GM21786 (cell line): ENCODE data around the gene TNK1.

Experiments used
- ATAC-seq: cut with Tn5 transposase; IDR thresholded peaks from one replicate; pipeline ENCODE4 v1.9.1; 2021; ENCODE audit not compliant: unreplicated experiment

The TNK1 gene

DNA sequence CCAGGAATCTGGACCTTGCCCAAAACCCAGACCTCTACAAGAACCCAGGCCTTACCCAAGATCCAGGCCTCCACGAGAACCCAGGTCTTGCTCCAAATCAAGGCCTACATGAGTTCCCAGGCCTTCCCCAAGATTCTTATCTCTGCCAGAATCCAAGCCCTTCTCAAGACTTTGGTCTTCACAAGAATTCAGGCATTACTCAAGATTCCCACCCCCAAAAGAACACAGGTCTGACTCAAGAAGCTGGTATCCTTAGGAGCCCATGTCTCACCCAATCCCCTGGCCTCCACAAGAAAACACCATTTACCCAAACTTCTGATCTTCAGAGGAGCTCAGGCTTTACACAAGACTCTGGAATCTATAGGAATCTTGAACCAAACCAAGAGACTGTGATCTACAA lies 50.3 kb downstream of the TNK1 start:
- ATAC-seq: no peak

DNA sequence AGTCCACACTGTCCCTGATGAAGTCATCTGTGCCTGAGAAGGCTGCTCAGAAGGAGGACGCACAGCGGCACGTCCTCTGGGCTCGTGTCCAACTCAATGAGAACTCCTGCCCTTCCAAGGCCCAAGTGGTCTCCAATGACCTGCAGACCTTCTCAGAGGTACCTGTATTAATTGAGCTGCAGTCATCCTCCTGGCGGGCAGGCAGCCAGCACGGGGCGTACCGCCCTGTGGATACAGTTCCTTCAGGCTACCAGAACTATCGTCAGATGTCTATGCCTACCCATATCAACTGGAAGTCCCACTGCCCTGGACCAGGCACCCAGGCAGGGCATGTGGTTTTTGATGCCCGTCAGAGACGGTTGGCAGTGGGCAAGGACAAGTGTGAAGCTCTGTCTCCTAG lies 51.4 kb downstream of the TNK1 start:
- ATAC-seq: no peak

DNA sequence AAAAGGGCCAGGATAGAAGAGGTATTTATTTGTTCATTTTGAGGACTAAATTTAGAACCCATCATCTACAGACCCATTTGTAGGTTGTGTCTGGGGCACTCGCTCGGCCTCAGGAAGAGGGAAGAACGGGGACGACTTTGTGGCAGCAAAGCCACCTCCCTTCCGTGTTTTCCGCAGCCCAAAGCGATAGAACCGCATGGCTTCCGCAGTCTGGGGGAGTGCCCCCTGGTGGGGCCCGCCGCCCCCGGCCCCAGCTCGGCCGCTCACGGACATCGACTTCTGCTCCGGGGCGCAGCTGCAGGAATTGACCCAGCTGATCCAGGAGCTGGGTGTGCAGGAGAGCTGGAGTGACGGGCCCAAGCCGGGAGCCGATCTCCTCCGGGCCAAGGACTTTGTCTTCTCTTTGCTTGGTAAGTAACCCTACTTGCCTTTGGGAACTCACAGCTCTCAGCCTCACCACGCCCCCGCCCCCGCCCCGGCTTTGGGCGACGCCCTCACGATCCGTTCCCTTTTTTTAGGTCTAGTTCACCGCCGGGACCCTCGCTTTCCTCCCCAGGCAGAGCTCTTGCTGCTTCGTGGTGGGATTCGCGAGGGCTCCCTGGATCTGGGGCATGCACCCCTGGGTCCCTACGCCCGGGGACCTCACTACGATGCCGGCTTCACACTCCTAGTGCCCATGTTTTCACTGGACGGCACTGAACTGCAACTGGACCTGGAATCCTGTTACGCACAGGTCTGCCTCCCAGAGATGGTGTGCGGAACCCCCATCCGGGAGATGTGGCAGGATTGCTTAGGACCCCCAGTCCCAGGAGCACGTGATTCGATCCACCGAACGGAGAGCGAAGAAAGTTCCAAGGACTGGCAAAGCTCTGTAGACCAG lies 55.0 kb downstream of the TNK1 start:
- peak; percentile 5 for ATAC-seq

DNA sequence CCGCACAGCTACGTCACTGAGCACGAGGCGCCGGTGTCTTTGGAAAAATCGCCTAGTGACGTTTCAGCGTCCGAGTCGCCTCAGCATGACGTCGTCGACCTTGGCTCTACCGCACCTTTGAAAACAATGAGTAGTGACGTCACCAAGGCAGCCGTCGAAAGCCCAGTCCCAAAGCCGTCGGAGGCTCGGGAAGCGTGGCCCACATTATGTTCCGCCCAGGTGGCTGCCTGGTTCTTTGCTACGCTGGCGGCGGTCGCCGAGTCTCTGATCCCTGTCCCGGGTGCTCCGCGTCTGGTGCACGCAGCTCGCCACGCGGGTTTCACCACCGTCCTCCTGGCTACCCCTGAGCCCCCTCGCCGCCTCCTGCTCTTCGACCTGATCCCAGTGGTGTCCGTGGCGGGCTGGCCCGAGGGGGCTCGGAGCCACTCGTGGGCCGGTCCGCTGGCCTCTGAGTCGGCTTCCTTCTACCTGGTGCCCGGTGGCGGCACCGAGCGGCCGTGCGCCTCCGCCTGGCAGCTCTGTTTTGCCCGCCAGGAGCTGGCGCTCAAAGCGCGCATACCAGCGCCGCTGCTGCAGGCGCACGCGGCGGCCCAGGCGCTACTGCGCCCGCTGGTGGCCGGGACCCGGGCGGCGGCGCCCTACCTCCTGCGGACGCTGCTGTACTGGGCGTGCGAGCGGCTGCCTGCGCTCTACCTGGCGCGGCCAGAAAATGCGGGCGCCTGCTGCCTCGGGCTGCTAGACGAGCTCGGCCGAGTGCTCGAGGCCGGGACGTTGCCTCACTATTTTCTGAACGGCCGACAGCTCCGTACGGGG lies 55.9 kb downstream of the TNK1 start:
- ATAC-seq: no peak

DNA sequence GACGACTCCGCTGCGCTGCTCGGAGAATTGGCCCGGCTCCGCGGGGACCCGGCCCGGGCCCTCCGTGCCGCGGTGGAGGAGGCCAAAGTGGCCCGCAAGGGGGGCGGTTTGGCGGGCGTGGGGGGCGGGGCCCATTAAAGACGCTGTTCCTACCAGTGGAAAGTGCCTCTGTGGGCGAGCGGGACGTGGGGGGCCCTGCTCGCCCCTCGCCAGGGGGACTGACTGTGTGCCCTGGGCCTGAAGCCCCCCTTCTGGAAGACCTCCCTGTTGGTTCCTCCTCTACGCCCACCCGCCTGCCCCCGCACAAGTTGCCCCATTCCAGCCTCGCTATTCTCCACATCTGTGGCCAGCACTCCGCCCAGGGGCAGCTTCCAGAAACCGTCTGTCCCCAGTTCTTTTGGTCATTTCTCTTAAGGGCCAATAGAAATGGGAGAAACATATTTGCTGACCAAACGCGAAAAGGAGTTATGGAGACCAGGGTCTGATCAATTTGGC lies 56.5 kb downstream of the TNK1 start:
- ATAC-seq: no peak

DNA sequence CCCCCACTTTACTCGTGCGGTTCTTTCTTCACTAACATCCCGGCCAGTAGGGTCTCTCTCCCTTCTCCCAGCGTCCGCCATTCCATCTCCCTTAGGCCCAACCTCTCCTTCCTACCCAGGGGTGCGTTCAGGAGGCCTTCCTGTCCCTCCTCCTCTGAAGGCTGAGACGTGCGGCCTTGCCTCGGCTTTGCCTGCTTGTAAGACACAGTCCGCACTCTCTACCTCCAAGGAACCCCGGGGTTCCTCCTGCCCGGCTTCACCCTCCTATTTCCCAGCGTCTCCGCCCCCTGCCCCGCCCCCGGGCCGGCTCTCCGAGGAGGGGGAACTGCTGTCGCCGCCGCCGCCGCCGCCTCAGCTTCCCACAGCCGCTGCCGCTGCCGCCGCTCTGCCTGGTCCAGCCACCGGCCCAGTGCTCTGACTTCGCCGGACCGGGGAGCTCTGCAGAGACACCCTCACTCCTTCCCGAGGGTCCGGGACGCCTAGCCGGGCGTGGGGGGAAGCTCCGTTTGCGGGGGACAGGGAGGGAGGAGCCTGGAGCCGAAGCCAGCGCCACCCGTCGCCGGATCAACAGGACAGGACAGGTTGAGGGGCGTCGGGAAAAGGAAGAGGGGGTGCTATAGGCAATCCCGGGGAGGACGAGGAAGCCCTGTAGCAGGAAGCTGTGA lies 57.2 kb downstream of the TNK1 start:
- no peak for ATAC-seq

DNA sequence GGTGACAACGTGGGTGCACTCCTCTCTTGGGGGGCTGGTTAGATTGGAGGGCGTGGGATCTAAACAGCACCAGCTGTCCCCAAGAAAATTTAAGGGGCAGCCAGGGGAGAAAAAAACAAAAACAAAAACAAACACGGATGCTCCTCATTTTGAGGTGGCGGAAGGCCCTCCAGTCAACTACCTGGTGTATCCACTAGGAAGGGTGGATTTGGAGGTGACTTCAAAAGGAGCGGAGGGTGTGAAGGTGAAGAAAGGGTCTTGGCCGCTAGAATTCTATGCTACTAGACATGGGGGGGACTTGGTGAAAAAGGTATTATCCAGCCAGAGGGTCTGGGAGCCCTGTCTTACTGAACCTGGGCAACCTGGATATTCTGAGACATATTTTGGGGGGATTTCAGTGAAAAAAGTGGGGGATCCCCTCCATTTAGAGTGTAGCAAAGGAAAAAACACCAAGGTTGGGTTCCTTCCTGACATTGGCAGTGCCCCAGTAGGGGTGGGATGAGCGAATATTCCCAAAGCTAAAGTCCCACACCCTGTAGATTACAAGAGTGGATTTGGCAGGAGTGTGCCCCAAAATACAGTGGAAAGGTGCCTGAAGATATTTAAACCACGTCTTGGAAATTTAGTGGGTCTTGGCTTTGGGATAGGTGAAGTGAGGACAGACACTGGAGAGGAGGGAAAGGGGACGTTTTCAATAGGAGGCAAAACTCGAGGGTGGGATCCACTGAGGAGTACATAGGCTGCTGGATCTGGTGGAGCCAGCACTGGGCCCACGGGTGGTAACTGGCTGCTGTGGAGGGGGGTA lies 58.0 kb downstream of the TNK1 start:
- ATAC-seq: no peak
